OCI-LY7 (cell line): ENCODE results near the gene AJUBA. TPM values are rescaled to one million over a fixed set of nuclear protein-coding genes. Genes with fewer than 3 reads are reported as not detected.

Experiments used
- BruUV-seq: library from RNA; stranded (reverse); fragments of 400-500 nt; replicated peaks from 2 replicates; lab custom pipeline; 2021; lab: Mats Ljungman, UMichigan
- CTCF ChIA-PET: fragments of 300-600 bp; sonication (Branson Sonifier 250); formaldehyde crosslinking; loops from one replicate; lab custom pipeline; 2022; ENCODE audit warnings: antibody characterized with exemption; ENCODE audit not compliant: unreplicated experiment; lab: Charles Lee
- POLR2A ChIA-PET: fragments of 300-600 bp; sonication (Branson Sonifier 250); formaldehyde crosslinking; loops from one replicate; lab custom pipeline; 2022; ENCODE audit warnings: antibody characterized with exemption; lab: Charles Lee
- DNase-seq: peaks from one replicate; pipeline ENCODE4 v3.0.0-alpha.2; 2015; ENCODE audit warnings: low spot score
- H2AFZ ChIP-seq: fragments of 200-600 bp; sonication (generic), shearing (Covaris generic); 2 replicates; pipeline ENCODE4 v1.6.1; 2014; ENCODE audit warnings: mild to moderate bottlenecking, antibody characterized with exemption, low read length, moderate library complexity
- H3K27ac ChIP-seq: fragments of 200-600 bp; sonication (generic); 2 replicates; pipeline ENCODE4 v1.5.1; 2014; ENCODE audit warnings: mixed run types, low read depth, mild to moderate bottlenecking, moderate library complexity, low read length, inconsistent platforms; ENCODE audit not compliant: poor library complexity, severe bottlenecking
- H3K36me3 ChIP-seq: fragments of 200-600 bp; sonication (generic); 2 replicates; pipeline ENCODE4 v1.6.1; 2014; ENCODE audit warnings: mild to moderate bottlenecking, antibody characterized with exemption, low read length, moderate library complexity, mixed read lengths; ENCODE audit not compliant: insufficient read depth
- H3K4me1 ChIP-seq: fragments of 200-600 bp; sonication (generic); 2 replicates; pipeline ENCODE4 v1.5.1; 2014; ENCODE audit warnings: mild to moderate bottlenecking, low read length; ENCODE audit not compliant: insufficient read depth, poor library complexity, severe bottlenecking
- H3K4me2 ChIP-seq: fragments of 200-600 bp; sonication (generic); 2 replicates; pipeline ENCODE4 v1.6.1; 2014; ENCODE audit warnings: mild to moderate bottlenecking, low read length
- H3K4me3 ChIP-seq: fragments of 200-600 bp; sonication (generic); 2 replicates; pipeline ENCODE4 v1.5.1; 2014; ENCODE audit warnings: mild to moderate bottlenecking, low read depth, low read length; ENCODE audit not compliant: poor library complexity, severe bottlenecking
- H3K79me2 ChIP-seq: fragments of 200-600 bp; sonication (generic); 2 replicates; pipeline ENCODE4 v1.6.1; 2016; ENCODE audit warnings: low read depth, mild to moderate bottlenecking, low read length, moderate library complexity, mixed read lengths; ENCODE audit not compliant: insufficient read depth
- H3K9me2 ChIP-seq: fragments of 200-600 bp; sonication (generic); 2 replicates; pipeline ENCODE4 v1.6.1; 2016; ENCODE audit warnings: mild to moderate bottlenecking, low read length, mixed read lengths; ENCODE audit not compliant: insufficient read depth
- H3K9me3 ChIP-seq: fragments of 200-600 bp; sonication (generic); 2 replicates; pipeline ENCODE4 v1.6.1; 2014; ENCODE audit warnings: mild to moderate bottlenecking, mixed run types, low read length, mixed read lengths
- H4K20me1 ChIP-seq: fragments of 200-600 bp; sonication (generic); 2 replicates; pipeline ENCODE4 v1.6.1; 2014; ENCODE audit warnings: mild to moderate bottlenecking, antibody characterized with exemption, low read length, moderate library complexity, mixed read lengths; ENCODE audit not compliant: insufficient read depth
- EZH2phosphoT487 ChIP-seq: fragments of 200-600 bp; sonication (generic); IDR thresholded peaks from 2 replicates; pipeline ENCODE4 v1.6.1; 2018; ENCODE audit warnings: low read depth, borderline replicate concordance, mild to moderate bottlenecking, mixed run types, antibody characterized with exemption, low read length, moderate library complexity, mixed read lengths
- intact Hi-C: fragments of 100-400 bp; cut with micrococcal nuclease; formaldehyde crosslinking; loops from one replicate; pipeline ENCODE4 v1.10.0; 2022; ENCODE audit not compliant: unreplicated experiment
- total RNA-seq, 2 experiments: library from RNA; depleted of rRNA in 1 of 2; stranded (reverse); fragments of >200 nt in 1 of 2; shearing (Covaris generic) in 1 of 2; gene quantifications; 2 replicates each; pipeline ENCODE4 v1.2.3, GENCODE V29; 2014 to 2022
- TF ChIP-seq, protein P1 (sequence below): fragments of 200-600 bp; sonication (generic); conservative IDR thresholded peaks from 2 replicates; pipeline ENCODE4 v1.5.1; 2014; ENCODE audit warnings: mild to moderate bottlenecking, antibody characterized with exemption, low read length, moderate library complexity, mixed read lengths

The AJUBA gene
- total RNA-seq, 2 experiments from 2014 or later, result 0.22 to 0.88 TPM

DNA sequence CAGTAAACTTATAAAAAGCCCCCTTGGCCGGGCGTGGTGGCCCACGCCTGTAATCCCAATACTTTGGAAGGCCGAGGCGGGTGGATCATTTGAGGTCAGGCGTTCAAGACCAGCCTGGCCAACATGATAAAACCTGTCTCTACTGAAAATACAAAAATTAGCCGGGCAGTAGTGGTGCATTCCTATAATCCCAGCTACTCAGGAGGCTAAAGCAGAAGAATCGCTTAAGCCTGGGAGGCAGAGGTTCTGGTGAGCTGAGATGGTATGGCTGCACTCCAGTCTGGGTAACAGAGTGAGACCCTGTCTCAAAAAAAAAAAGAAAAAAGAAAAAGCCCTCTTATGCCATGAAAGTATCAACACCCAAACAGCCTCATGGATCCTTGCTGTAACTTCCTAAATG, 56.8 kb downstream of the AJUBA start:
- no peak for TF ChIP-seq EZH2phosphoT487
- TF ChIP-seq, protein P1, sequence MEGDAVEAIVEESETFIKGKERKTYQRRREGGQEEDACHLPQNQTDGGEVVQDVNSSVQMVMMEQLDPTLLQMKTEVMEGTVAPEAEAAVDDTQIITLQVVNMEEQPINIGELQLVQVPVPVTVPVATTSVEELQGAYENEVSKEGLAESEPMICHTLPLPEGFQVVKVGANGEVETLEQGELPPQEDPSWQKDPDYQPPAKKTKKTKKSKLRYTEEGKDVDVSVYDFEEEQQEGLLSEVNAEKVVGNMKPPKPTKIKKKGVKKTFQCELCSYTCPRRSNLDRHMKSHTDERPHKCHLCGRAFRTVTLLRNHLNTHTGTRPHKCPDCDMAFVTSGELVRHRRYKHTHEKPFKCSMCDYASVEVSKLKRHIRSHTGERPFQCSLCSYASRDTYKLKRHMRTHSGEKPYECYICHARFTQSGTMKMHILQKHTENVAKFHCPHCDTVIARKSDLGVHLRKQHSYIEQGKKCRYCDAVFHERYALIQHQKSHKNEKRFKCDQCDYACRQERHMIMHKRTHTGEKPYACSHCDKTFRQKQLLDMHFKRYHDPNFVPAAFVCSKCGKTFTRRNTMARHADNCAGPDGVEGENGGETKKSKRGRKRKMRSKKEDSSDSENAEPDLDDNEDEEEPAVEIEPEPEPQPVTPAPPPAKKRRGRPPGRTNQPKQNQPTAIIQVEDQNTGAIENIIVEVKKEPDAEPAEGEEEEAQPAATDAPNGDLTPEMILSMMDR, result no peak
- Histone ChIP-seq H3K36me3 (peaks cover 71% of the 10 kb centered on the region), H3K9me2 (no peaks in the 10 kb centered on the region), H3K4me3 (no peak overlapping the region), H3K79me2 (peaks cover 36% of the 10 kb centered on the region), H3K4me2 (peak overlapping the region; percentile 76; the same call in 1 of the 2 replicates), H2AFZ (no peak overlapping the region), H3K4me1 (peaks cover 36% of the 10 kb centered on the region), H3K27ac (peak overlapping the region; percentile 70), H3K9me3 (no peaks in the 10 kb centered on the region), H4K20me1 (no peaks in the 10 kb centered on the region)
- intact Hi-C loops, result no loop called here
- DNase-seq, result no peak
- ChIA-PET POLR2A (interaction anchor here (0.9 to 5.5 kb wide), 2 partner anchors 8 to 70 kb away, joined by 3 to 61 read pairs; partner anchors contain the start of gene RBM23), CTCF (no interaction called here)
- no TSS peak for BruUV-seq

DNA sequence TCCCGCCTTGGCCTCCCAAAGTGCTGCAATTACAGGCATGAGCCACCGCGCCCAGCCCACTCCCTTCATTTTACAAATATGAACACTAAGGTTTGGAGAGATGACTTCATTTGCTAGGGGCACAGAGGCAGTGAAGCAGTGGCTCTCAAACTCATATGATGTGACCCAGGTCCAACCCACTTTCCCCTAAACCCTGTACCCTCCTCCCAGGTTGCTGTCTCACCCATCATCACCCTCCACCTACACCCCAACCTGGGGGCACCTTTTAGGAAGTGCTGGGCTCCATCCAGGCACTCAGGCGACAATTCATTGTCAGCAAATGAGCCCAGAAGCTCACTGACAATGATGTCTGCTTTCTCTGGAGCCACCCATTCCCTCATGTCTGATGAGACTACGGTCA, 58.6 kb downstream of the AJUBA start:
- ChIA-PET POLR2A (interaction anchor here (0.7 to 1.0 kb wide), 2 partner anchors 21 to 35 kb away, joined by 3 to 4 read pairs; no protein-coding TSS in a partner anchor), CTCF (no interaction called here)
- H3K9me3 ChIP-seq, result no peaks in the 10 kb centered on the region
- no peak overlapping the region for H2AFZ ChIP-seq
- H3K9me2 ChIP-seq, result no peaks in the 10 kb centered on the region
- H3K4me1 ChIP-seq, result peaks cover 42% of the 10 kb centered on the region
- no peak for DNase-seq
- intact Hi-C loops, result no loop called here
- H3K79me2 ChIP-seq, result peaks cover 33% of the 10 kb centered on the region
- BruUV-seq, result no TSS peak
- H4K20me1 ChIP-seq, result no peaks in the 10 kb centered on the region
- no peak overlapping the region for H3K4me3 ChIP-seq
- no peak overlapping the region for H3K4me2 ChIP-seq
- H3K27ac ChIP-seq, result no peak overlapping the region
- TF ChIP-seq, protein P1, result no peak
- no peak for TF ChIP-seq EZH2phosphoT487
- H3K36me3 ChIP-seq, result peaks cover 81% of the 10 kb centered on the region

- Histone ChIP-seq H3K4me1 (peaks cover 38% of the 10 kb centered on the region), H2AFZ (no peak overlapping the region), H4K20me1 (no peaks in the 10 kb centered on the region), H3K4me3 (no peak overlapping the region), H3K9me2 (no peaks in the 10 kb centered on the region), H3K79me2 (peaks cover 32% of the 10 kb centered on the region), H3K36me3 (peaks cover 79% of the 10 kb centered on the region), H3K4me2 (no peak overlapping the region), H3K27ac (no peak overlapping the region), H3K9me3 (no peaks in the 10 kb centered on the region)
- CTCF ChIA-PET, result no interaction called here
- no peak for TF ChIP-seq EZH2phosphoT487
- TF ChIP-seq, protein P1, result no peak
- no peak for DNase-seq
- intact Hi-C loops, result no loop called here
- no TSS peak for BruUV-seq
- POLR2A ChIA-PET, result interaction anchor here (0.9 kb wide), 1 partner anchor 28 kb away, joined by 3 read pairs; no protein-coding TSS in a partner anchor
These were observed 60.1 kb downstream of the AJUBA start for GRCh38 chr14:22922294-22922693.

Other genes starting within 250 kb of the AJUBA start
- gene OXA1L, start 215.9 kb downstream of the AJUBA start, total RNA-seq (2014; rRNA removed; shearing (Covaris generic)), result 128 and 153 TPM in 2 replicates
- gene OXA1L, start 215.9 kb downstream of the AJUBA start, total RNA-seq (2022), result 141 and 150 TPM in 2 replicates
- 30.6 and 32.7 TPM in 2 replicates for gene SLC7A7, start 167.1 kb downstream of the AJUBA start, total RNA-seq (2014; rRNA removed; shearing (Covaris generic))
- gene SLC7A7, start 167.1 kb downstream of the AJUBA start, total RNA-seq (2022), result 50.0 and 59.2 TPM in 2 replicates
- 100 and 126 TPM in 2 replicates for gene MRPL52, start 152.7 kb downstream of the AJUBA start, total RNA-seq (2014; rRNA removed; shearing (Covaris generic))
- 164 and 181 TPM in 2 replicates for gene MRPL52, start 152.7 kb downstream of the AJUBA start, total RNA-seq (2022)
- gene MMP14, start 146.0 kb downstream of the AJUBA start, total RNA-seq (2014; rRNA removed; shearing (Covaris generic)), result 2.8 TPM in 2 replicates
- 9.0 and 11.9 TPM in 2 replicates for gene MMP14, start 146.0 kb downstream of the AJUBA start, total RNA-seq (2022)
- gene LRP10, start 110.8 kb downstream of the AJUBA start, total RNA-seq (2014; rRNA removed; shearing (Covaris generic)), result 19.0 and 25.5 TPM in 2 replicates
- gene LRP10, start 110.8 kb downstream of the AJUBA start, total RNA-seq (2022), result 53.3 and 55.1 TPM in 2 replicates
- gene REM2, start 99.3 kb downstream of the AJUBA start, total RNA-seq (2014; rRNA removed; shearing (Covaris generic)), result 1.1 and 5.7 TPM in 2 replicates
- 1.5 and 2.1 TPM in 2 replicates for gene REM2, start 99.3 kb downstream of the AJUBA start, total RNA-seq (2022)
- 81.0 and 106 TPM in 2 replicates for gene RBM23, start 63.4 kb downstream of the AJUBA start, total RNA-seq (2014; rRNA removed; shearing (Covaris generic))
- 90.1 and 91.0 TPM in 2 replicates for gene RBM23, start 63.4 kb downstream of the AJUBA start, total RNA-seq (2022)
- gene PRMT5, start 53.2 kb downstream of the AJUBA start, total RNA-seq (2014; rRNA removed; shearing (Covaris generic)), result 82.2 and 93.1 TPM in 2 replicates
- 124 and 135 TPM in 2 replicates for gene PRMT5, start 53.2 kb downstream of the AJUBA start, total RNA-seq (2022)
- 105 and 126 TPM in 2 replicates for gene HAUS4, start 25.5 kb downstream of the AJUBA start, total RNA-seq (2014; rRNA removed; shearing (Covaris generic))
- gene HAUS4, start 25.5 kb downstream of the AJUBA start, total RNA-seq (2022), result 96.7 and 103 TPM in 2 replicates
- gene C14orf93, start 27.6 kb upstream of the AJUBA start, total RNA-seq (2014; rRNA removed; shearing (Covaris generic)), result 13.8 and 17.9 TPM in 2 replicates
- 15.2 and 17.4 TPM in 2 replicates for gene C14orf93, start 27.6 kb upstream of the AJUBA start, total RNA-seq (2022)
- gene PSMB5, start 52.3 kb upstream of the AJUBA start, total RNA-seq (2014; rRNA removed; shearing (Covaris generic)), result 111 and 133 TPM in 2 replicates
- 85.5 and 122 TPM in 2 replicates for gene PSMB5, start 52.3 kb upstream of the AJUBA start, total RNA-seq (2022)
- gene PSMB11, start 59.7 kb upstream of the AJUBA start, total RNA-seq (2014; rRNA removed; shearing (Covaris generic)), result not detected in 2 replicates
- gene PSMB11, start 59.7 kb upstream of the AJUBA start, total RNA-seq (2022), result not detected in 2 replicates
- gene CDH24, start 75.0 kb upstream of the AJUBA start, total RNA-seq (2014; rRNA removed; shearing (Covaris generic)), result 1.1 and 1.5 TPM in 2 replicates
- gene CDH24, start 75.0 kb upstream of the AJUBA start, total RNA-seq (2022), result 0.46 and 0.51 TPM in 2 replicates
- gene ACIN1, start 112.6 kb upstream of the AJUBA start, total RNA-seq (2014; rRNA removed; shearing (Covaris generic)), result 107 and 130 TPM in 2 replicates
- gene ACIN1, start 112.6 kb upstream of the AJUBA start, total RNA-seq (2022), result 203 and 206 TPM in 2 replicates
- 25.9 and 44.5 TPM in 2 replicates for gene C14orf119, start 113.0 kb upstream of the AJUBA start, total RNA-seq (2014; rRNA removed; shearing (Covaris generic))
- 37.0 and 42.4 TPM in 2 replicates for gene C14orf119, start 113.0 kb upstream of the AJUBA start, total RNA-seq (2022)
- gene CIROP, start 122.4 kb upstream of the AJUBA start, total RNA-seq (2014; rRNA removed; shearing (Covaris generic)), result not detected in 2 replicates
- gene CIROP, start 122.4 kb upstream of the AJUBA start, total RNA-seq (2022), result not detected in 2 replicates
- gene CEBPE, start 136.7 kb upstream of the AJUBA start, total RNA-seq (2014; rRNA removed; shearing (Covaris generic)), result 0.67 and 1.1 TPM in 2 replicates
- gene CEBPE, start 136.7 kb upstream of the AJUBA start, total RNA-seq (2022), result 2.2 and 2.3 TPM in 2 replicates
- 0.49 and 4.0 TPM in 2 replicates for gene SLC7A8, start 201.1 kb upstream of the AJUBA start, total RNA-seq (2014; rRNA removed; shearing (Covaris generic))
- gene SLC7A8, start 201.1 kb upstream of the AJUBA start, total RNA-seq (2022), result 6.2 and 11.4 TPM in 2 replicates